HepG2 (cell line): ENCODE results near the gene MEIOC. TPM values are rescaled to one million over a fixed set of nuclear protein-coding genes. Genes with fewer than 3 reads are reported as not detected.

Experiments used
- DZIP1 ChIP-seq: sonication (generic); formaldehyde crosslinking; IDR thresholded peaks from 2 replicates; pipeline ENCODE4 v1.5.0; 2020; ENCODE audit warnings: mild to moderate bottlenecking, missing genetic modification reagents
- FOXA1 ChIP-seq, 2 experiments: fragments of 450-650 bp in 1 of 2; sonication (generic) in 1 of 2; formaldehyde crosslinking in 1 of 2; IDR thresholded peaks; 2 replicates each; pipeline versions ENCODE4 v1.4.0 to v1.6.1; 2016 to 2020; ENCODE audit warnings: missing genetic modification reagents in 1 of 2
- HNF4A ChIP-seq: sonication (generic); formaldehyde crosslinking; IDR thresholded peaks from 2 replicates; pipeline ENCODE4 v1.4.0; 2020; ENCODE audit warnings: missing genetic modification reagents
- MYC ChIP-seq: sonication (generic); formaldehyde crosslinking; IDR thresholded peaks from 2 replicates; pipeline ENCODE4 v1.9.0; 2021; ENCODE audit warnings: missing genetic modification reagents, borderline replicate concordance
- NFE2 ChIP-seq: sonication (generic); formaldehyde crosslinking; IDR thresholded peaks from 2 replicates; pipeline ENCODE4 v1.4.0; 2020; ENCODE audit warnings: missing genetic modification reagents
- NR2F2 ChIP-seq: IDR thresholded peaks from 2 replicates; pipeline ENCODE4 v1.6.1; 2012; ENCODE audit warnings: low read depth, inconsistent platforms, borderline replicate concordance
- PATZ1 ChIP-seq: sonication (generic); formaldehyde crosslinking; IDR thresholded peaks from 2 replicates; pipeline ENCODE4 v1.4.0; 2020; ENCODE audit warnings: missing genetic modification reagents
- PRPF4 ChIP-seq: fragments of 200-400 bp; formaldehyde crosslinking; IDR thresholded peaks from 2 replicates; pipeline ENCODE4 v1.6.1; 2016; ENCODE audit warnings: low read length, low read depth; ENCODE audit not compliant: poor library complexity, severe bottlenecking
- RARA ChIP-seq: IDR thresholded peaks from 2 replicates; pipeline ENCODE4 v1.6.1; 2016; ENCODE audit warnings: missing genetic modification reagents, missing compliant biosample characterization
- STAG1 ChIP-seq: sonication (generic); formaldehyde crosslinking; IDR thresholded peaks from 2 replicates; pipeline ENCODE4 v1.4.0; 2020; ENCODE audit warnings: missing genetic modification reagents
- TCF12 ChIP-seq, 2 experiments: fragments of 450-650 bp in 1 of 2; sonication (generic) in 1 of 2; formaldehyde crosslinking in 1 of 2; IDR thresholded peaks; 2 replicates each; pipeline versions ENCODE4 v1.6.1 to v1.8.0; 2017 to 2022; ENCODE audit warnings: antibody characterized with exemption in 1 of 2, mild to moderate bottlenecking in 1 of 2, missing genetic modification reagents in 1 of 2, moderate library complexity in 1 of 2
- U2AF2 ChIP-seq: fragments of 200-400 bp; formaldehyde crosslinking; IDR thresholded peaks from 2 replicates; pipeline ENCODE4 v1.6.1; 2017; ENCODE audit warnings: low read depth, mild to moderate bottlenecking, low read length
- ZBTB2 ChIP-seq: sonication (generic); formaldehyde crosslinking; IDR thresholded peaks from 2 replicates; pipeline ENCODE4 v1.8.0; 2022; ENCODE audit warnings: low read depth, missing genetic modification reagents
- ZFP41 ChIP-seq: sonication (generic); formaldehyde crosslinking; IDR thresholded peaks from 2 replicates; pipeline ENCODE4 v1.4.0; 2020; ENCODE audit warnings: mild to moderate bottlenecking, missing genetic modification reagents, borderline replicate concordance
- ZNF280B ChIP-seq: sonication (generic); formaldehyde crosslinking; IDR thresholded peaks from 2 replicates; pipeline ENCODE4 v1.5.0; 2020; ENCODE audit warnings: missing genetic modification reagents, mild to moderate bottlenecking, borderline replicate concordance
- ZNF501 ChIP-seq: sonication (generic); formaldehyde crosslinking; IDR thresholded peaks from 2 replicates; pipeline ENCODE4 v1.5.1; 2020; ENCODE audit warnings: mild to moderate bottlenecking, moderate library complexity, missing genetic modification reagents
- ZNF558 ChIP-seq: sonication (generic); formaldehyde crosslinking; IDR thresholded peaks from 2 replicates; pipeline ENCODE4 v1.9.0; 2022; ENCODE audit warnings: mild to moderate bottlenecking, missing genetic modification reagents, borderline replicate concordance
- ZSCAN25 ChIP-seq: sonication (generic); formaldehyde crosslinking; IDR thresholded peaks from 2 replicates; pipeline ENCODE4 v1.8.0; 2022; ENCODE audit warnings: mild to moderate bottlenecking, missing genetic modification reagents
- polyA plus RNA-seq, 8 experiments: library from polyadenylated mRNA; depleted of rRNA in 3 of 8; stranded (reverse) in 7 of 8; unstranded in 1 of 8; fragments of >200 nt; fragmentation: Illumina TruSeq in 4 of 8; extraction: Trizol in 4 of 8; gene quantifications; 2 replicates each; pipeline versions ENCODE4 v1.2.1 to v1.2.3, GENCODE V29; 2011 to 2016; ENCODE audit warnings: low read depth in 4 of 8, missing spikeins in 1 of 8, mixed read lengths in 1 of 8; ENCODE audit not compliant: insufficient read depth in 1 of 8
- total RNA-seq, 5 experiments: library from RNA; depleted of rRNA; stranded (reverse); fragments of >200 nt; fragmentation: Illumina TruSeq; extraction: Trizol; gene quantifications; 2 replicates each; pipeline ENCODE4 v1.2.3, GENCODE V29; 2016; ENCODE audit warnings: low read depth in 1 of 5

MEIOC gene
- total and polyA plus RNA-seq, 2 of the 13 experiments (the other 11 are each of a cell fraction or from before 2014, with no cell fraction given): 0.04 to 0.15 TPM

GRCh38 chr17:44608727-44609435 lies 47.4 kb upstream of the MEIOC start (continued):
- TF ChIP-seq DZIP1 (CRISPR knock-in tag) (no peak), FOXA1 (IDR thresholded peaks at IDR 0.05) (no peak), FOXA1 (CRISPR knock-in tag; IDR thresholded peaks at IDR 0.05) (0 out of 2 replicates have a peak, but pooled peaks have one; percentile 39), ZNF501 (CRISPR knock-in tag) (no peak), HNF4A (CRISPR knock-in tag) (peak; percentile 97), ZBTB2 (no peak), ZNF558 (CRISPR knock-in tag) (no peak), MYC (CRISPR knock-in tag) (peak; percentile 46; the same call in 1 of the 2 replicates), TCF12 (IDR thresholded peaks at IDR 0.05) (no peak), TCF12 (CRISPR knock-in tag; IDR thresholded peaks at IDR 0.05) (peak; percentile 50; the same call in 1 of the 2 replicates), RARA (peak; percentile 74), NFE2 (CRISPR knock-in tag) (no peak), PATZ1 (0 out of 2 replicates have a peak, but pooled peaks have one; percentile 34), ZSCAN25 (peak; percentile 42; the same call in 1 of the 2 replicates), ZNF280B (CRISPR knock-in tag) (peak; percentile 39; the same call in 1 of the 2 replicates), STAG1 (CRISPR knock-in tag) (no peak), PRPF4 (no peak), ZFP41 (CRISPR knock-in tag) (no peak), NR2F2 (no peak), U2AF2 (no peak)
